ENCODE measurements around the gene GABRR2.

DNA sequence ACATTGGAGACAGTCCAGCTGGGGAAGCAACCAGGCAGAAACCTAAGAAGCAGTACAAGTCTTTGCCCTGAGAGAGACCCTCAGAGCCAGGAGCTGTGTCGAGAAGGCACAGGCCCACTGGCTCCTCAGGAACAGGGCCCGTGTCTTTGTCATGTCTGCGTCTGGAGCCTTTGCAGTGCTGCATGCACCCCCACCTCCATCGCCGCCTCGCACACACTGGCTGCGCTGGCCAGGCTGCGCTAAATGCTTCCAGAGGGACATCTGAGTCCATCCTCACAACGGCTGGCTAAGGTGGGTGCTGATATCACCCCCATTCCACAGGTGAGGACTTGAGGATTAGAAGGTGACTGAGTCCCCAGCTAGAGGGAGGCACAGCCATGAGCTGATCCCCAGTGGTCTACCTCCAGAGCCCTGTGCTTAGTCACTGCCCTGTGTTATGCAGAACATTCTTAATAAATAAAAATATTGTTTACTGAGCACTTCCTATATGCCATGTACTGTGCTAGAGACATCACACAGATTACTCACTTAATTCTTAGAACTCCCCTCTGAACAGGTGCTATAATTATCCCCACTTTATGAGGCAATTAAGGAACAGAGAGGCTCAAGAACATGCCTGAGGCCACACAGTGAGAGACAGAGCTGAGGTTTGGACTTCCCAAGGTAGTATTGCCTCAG lies 27.6 kb downstream of the GABRR2 start:
- TF ChIP-seq L3MBTL2 (conservative IDR thresholded peaks at IDR 0.05): no peak
- no peak for TF ChIP-seq BHLHE40 (IDR thresholded peaks at IDR 0.05; ENCODE audit: borderline replicate concordance)
- TF ChIP-seq SUZ12 (IDR thresholded peaks at IDR 0.05): no peak
- no peak for TF ChIP-seq FOXA1 (IDR thresholded peaks at IDR 0.05)
- TF ChIP-seq ARNT (IDR thresholded peaks at IDR 0.05): no peak
- TF ChIP-seq TARDBP (IDR thresholded peaks at IDR 0.05): no peak
- TF ChIP-seq FOXM1 (IDR thresholded peaks at IDR 0.05; ENCODE audit: borderline replicate concordance): no peak
- TF ChIP-seq SP1 (IDR thresholded peaks at IDR 0.05): no peak
- TF ChIP-seq HDGF (IDR thresholded peaks at IDR 0.05; ENCODE audit: borderline replicate concordance): no peak
- no peak for TF ChIP-seq LEF1 (IDR thresholded peaks at IDR 0.05; ENCODE audit: borderline replicate concordance)
- TF ChIP-seq FOXK2 (IDR thresholded peaks at IDR 0.05): no peak
- no peak for TF ChIP-seq NFRKB (IDR thresholded peaks at IDR 0.05)
- no peak for TF ChIP-seq PKNOX1 (IDR thresholded peaks at IDR 0.05)
- no peak for TF ChIP-seq CTBP1 (IDR thresholded peaks at IDR 0.05; ENCODE audit: borderline replicate concordance)

Data from HEK293T (cell line).